Measurements from ENCODE around the gene CANX.

- TF ChIP-seq EP300 (IDR thresholded peaks at IDR 0.05) (no peak), NR3C1 (IDR thresholded peaks at IDR 0.05) (no peak), POLR2A (IDR thresholded peaks at IDR 0.05; ENCODE audit: low read length) (no peak), CBX2 (IDR thresholded peaks at IDR 0.05; ENCODE audit: borderline replicate concordance, low read depth) (no peak), CTCF (IDR thresholded peaks at IDR 0.05) (no peak), E2F6 (IDR thresholded peaks at IDR 0.05; ENCODE audit: borderline replicate concordance, low read depth) (no peak), MAFK (IDR thresholded peaks at IDR 0.05; ENCODE audit: partially characterized antibody) (no peak), ELK1 (IDR thresholded peaks at IDR 0.05; ENCODE audit: low read depth, low read length) (no peak), FOSL2 (IDR thresholded peaks at IDR 0.05) (no peak), FOSL2 (CRISPR knock-in tag; IDR thresholded peaks at IDR 0.05) (no peak), SMC3 (IDR thresholded peaks at IDR 0.05) (no peak), ZFP36 (IDR thresholded peaks at IDR 0.05; ENCODE audit: borderline replicate concordance, partially characterized antibody) (no peak), CHD4 (IDR thresholded peaks at IDR 0.05; ENCODE audit: borderline replicate concordance) (no peak)
Observed at GRCh38 chr5:179772351-179772750, 73.6 kb downstream of the CANX start.
